ENCODE results near the gene STK17A. TPM values are rescaled to one million over a fixed set of nuclear protein-coding genes. Genes with fewer than 3 reads are reported as not detected.

The STK17A gene
- total RNA-seq, 2 donors from 2014 or later, result 42.4 to 55.5 TPM

DNA sequence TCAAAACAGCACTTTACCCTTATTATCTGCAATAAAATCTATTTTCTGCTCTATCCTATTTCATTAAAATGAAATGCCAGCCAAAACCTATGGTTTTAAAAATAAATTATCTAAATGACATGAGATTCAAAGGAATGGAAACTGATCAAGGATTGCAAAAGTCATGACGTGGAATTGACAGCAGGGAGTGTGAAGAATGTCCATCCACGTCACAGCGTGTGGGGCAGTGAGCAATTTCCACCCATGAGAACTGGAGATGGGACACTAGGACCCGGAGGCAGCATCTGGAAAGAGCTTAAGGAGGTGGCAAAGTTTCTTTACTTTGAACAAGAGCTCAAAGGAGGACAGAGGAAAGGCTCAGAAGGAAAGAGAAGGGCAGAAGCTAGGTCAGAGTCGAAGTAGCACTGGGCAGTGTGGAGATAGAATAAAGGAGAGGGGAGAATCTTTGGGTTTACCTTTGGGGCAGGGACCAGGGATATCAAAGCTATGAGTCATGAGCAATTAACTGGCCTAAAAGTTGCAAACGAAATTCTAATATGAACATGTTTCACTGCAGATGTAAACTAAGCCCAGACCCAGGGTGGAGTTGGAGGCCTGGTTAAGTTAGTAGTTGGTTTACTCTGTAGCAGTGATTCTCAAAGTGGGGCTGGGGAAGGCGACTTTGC is 24.9 kb upstream of the STK17A start:
- DNase-seq (ENCODE audit: low spot score), result no peak
- TF ChIP-seq, protein P1, sequence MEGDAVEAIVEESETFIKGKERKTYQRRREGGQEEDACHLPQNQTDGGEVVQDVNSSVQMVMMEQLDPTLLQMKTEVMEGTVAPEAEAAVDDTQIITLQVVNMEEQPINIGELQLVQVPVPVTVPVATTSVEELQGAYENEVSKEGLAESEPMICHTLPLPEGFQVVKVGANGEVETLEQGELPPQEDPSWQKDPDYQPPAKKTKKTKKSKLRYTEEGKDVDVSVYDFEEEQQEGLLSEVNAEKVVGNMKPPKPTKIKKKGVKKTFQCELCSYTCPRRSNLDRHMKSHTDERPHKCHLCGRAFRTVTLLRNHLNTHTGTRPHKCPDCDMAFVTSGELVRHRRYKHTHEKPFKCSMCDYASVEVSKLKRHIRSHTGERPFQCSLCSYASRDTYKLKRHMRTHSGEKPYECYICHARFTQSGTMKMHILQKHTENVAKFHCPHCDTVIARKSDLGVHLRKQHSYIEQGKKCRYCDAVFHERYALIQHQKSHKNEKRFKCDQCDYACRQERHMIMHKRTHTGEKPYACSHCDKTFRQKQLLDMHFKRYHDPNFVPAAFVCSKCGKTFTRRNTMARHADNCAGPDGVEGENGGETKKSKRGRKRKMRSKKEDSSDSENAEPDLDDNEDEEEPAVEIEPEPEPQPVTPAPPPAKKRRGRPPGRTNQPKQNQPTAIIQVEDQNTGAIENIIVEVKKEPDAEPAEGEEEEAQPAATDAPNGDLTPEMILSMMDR (IDR thresholded peaks at IDR 0.05), result no peak

DNA sequence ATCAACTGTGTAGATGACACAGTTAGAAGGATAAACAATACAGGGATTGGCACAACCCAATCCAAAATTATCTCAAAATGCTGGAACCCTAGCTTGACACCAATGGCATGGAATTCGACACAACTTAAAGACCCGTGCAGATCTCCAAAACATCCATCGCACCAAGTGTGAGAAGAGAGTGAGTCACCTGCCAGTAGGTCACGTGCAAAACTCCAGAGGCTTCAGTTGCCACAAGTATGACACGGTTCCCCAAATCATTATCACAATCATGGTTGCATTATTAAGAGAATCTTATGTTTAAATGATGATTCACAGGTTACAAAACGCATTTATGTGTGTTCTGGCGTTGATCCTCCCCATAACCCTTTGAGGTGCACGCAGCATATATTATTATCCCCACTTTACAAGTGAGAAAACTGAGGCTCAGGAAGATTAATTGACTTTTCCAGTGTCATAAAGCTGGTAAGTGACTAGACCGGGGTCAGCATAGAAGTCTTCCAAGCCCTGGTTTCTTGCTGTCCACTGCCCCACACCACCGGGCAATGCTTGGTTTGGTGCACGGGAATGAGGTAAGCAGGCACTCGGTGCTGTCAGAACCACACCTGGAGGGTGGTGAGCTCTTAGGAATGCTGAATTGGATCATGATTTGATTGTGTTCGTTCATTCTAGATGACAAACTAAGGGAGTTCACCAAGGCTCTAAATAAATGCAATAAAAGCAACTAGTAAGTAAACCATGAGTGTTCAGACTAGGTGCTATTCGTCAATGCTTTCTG is 23.6 kb upstream of the STK17A start:
- TF ChIP-seq, protein P1 (IDR thresholded peaks at IDR 0.05), result no peak
- Histone ChIP-seq H3K36me3 (no peaks in the 10 kb centered on the region), H3K4me1 (ENCODE audit: control insufficient read depth in 1 of 2, low read depth in 2 of 2) (no peaks in the 10 kb centered on the region), H3K9me3 (no peaks in the 10 kb centered on the region), H3K4me3 (no peak overlapping the region), H3K27me3 (replicated peaks; ENCODE audit: insufficient read depth) (no peaks in the 10 kb centered on the region), H3K27ac (no peak overlapping the region)
- ATAC-seq (ENCODE audit: insufficient number of reproducible peaks, low FRiP score, low read depth) (no peak), DNase-seq (ENCODE audit: low spot score) (no peak)

More for the DNA sequence above, 24.9 kb upstream of the STK17A start:
- Histone ChIP-seq H3K36me3 (no peaks in the 10 kb centered on the region), H3K4me1 (ENCODE audit: control insufficient read depth in 1 of 2, low read depth in 2 of 2) (no peaks in the 10 kb centered on the region), H3K9me3 (no peaks in the 10 kb centered on the region), H3K27me3 (replicated peaks; ENCODE audit: insufficient read depth) (no peaks in the 10 kb centered on the region), H3K4me3 (no peak overlapping the region), H3K27ac (no peak overlapping the region)
- no peak for ATAC-seq (ENCODE audit: insufficient number of reproducible peaks, low FRiP score, low read depth)

DNA sequence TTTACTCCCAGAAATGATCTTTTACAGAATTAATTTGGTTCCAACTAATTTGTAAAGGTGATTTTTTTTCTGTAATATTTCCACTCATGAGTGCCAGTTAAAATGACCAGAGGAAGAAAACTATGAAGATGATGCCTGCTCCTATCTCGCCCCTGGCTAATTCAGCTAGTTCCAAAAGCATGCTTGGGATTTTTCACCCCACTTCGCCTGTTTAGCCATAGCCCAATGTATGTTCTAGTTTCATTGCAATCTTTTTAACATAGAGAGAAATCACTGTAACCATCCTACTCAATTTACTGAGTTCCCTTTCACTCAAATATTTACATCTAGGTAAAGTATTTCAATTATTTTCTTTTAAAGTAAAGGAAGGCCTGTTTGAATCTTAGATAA is 23.0 kb upstream of the STK17A start:
- Histone ChIP-seq H3K9me3 (no peaks in the 10 kb centered on the region), H3K4me3 (no peak overlapping the region), H3K27ac (no peak overlapping the region), H3K36me3 (no peaks in the 10 kb centered on the region), H3K27me3 (replicated peaks; ENCODE audit: insufficient read depth) (no peaks in the 10 kb centered on the region), H3K4me1 (ENCODE audit: control insufficient read depth in 1 of 2, low read depth in 2 of 2) (no peaks in the 10 kb centered on the region)
- no peak for DNase-seq (ENCODE audit: low spot score)
- ATAC-seq (ENCODE audit: insufficient number of reproducible peaks, low FRiP score, low read depth), result no peak
- TF ChIP-seq, protein P1 (IDR thresholded peaks at IDR 0.05), result no peak

DNA sequence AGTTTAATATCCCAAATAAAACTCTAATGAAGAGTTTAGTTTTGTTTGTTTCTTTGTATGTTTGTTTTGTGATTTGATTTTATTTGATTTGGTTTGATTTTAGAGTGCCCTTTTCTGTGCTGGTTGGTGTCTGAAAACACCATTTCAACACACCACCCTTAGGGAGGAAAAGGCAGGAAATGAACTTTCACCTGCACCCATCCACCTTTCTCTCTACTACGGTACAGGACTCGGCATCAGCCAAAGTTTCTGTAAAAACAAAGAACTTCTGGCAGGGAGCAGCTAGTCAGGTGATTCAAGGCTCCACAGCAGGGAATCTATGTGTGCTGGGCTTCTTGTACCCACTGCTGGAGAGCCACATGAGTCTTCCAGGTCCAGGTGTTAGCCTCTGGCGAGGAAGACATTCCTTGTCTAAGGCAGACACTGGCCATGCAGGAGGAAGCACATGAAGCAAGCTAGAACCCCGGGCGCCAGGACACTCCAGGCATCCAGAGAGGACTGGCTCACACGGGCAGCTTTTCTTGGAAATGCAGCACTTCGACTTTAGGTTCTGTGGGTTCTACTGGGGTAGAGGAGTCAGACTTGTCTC is 22.1 kb upstream of the STK17A start:
- no peak overlapping the region for H3K4me3 ChIP-seq
- TF ChIP-seq, protein P1 (IDR thresholded peaks at IDR 0.05), result no peak
- no peak overlapping the region for H3K27ac ChIP-seq
- ATAC-seq (ENCODE audit: insufficient number of reproducible peaks, low FRiP score, low read depth) (no peak), DNase-seq (ENCODE audit: low spot score) (no peak)
- no peaks in the 10 kb centered on the region for H3K36me3 ChIP-seq
- no peaks in the 10 kb centered on the region for H3K4me1 ChIP-seq (ENCODE audit: control insufficient read depth in 1 of 2, low read depth in 2 of 2)
- no peaks in the 10 kb centered on the region for H3K9me3 ChIP-seq
- H3K27me3 ChIP-seq (replicated peaks; ENCODE audit: insufficient read depth), result no peaks in the 10 kb centered on the region

DNA sequence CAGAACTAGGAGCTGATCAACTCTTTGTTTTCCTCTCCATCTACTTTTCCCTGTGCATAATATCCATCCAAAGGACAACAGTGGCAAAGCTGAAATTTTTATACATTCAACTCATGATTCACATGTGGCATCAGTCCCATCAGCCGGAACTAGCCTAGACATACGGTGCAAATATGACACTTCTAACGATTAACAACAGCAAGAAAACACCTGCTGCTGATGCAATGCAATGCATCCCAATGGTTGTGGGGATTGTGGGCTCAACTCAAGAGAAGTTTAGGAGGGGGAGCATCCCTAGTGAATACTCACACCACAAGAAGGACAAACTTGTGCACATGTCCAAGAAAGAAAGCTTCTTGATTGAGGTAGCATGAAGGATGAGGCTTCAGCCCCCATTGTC is 20.5 kb upstream of the STK17A start:
- Histone ChIP-seq H3K4me1 (ENCODE audit: control insufficient read depth in 1 of 2, low read depth in 2 of 2) (no peaks in the 10 kb centered on the region), H3K4me3 (no peak overlapping the region)

More for the DNA sequence above, 20.5 kb upstream of the STK17A start:
- H3K27ac ChIP-seq, result no peak overlapping the region
- H3K36me3 ChIP-seq, result no peaks in the 10 kb centered on the region
- H3K9me3 ChIP-seq, result no peaks in the 10 kb centered on the region
- DNase-seq (ENCODE audit: low spot score), result no peak
- TF ChIP-seq, protein P1 (IDR thresholded peaks at IDR 0.05), result no peak
- no peaks in the 10 kb centered on the region for H3K27me3 ChIP-seq (replicated peaks; ENCODE audit: insufficient read depth)
- ATAC-seq (ENCODE audit: insufficient number of reproducible peaks, low FRiP score, low read depth), result no peak
